ENCODE measurements around the gene UFM1.
"Not testable (repeated sequence)": the region's sequence is repeated elsewhere in the genome, so short reads cannot be mapped to it uniquely, and the experiment has no call there.

Gene UFM1

GRCh38 chr13:38349390-38350113 lies at the start of gene UFM1:
TSS of gene UFM1 (plus strand) at chr13:38349851. CDS start at chr13:38349920, 69 bp downstream.
- DNase-seq, result peak; percentile 98

DNA sequence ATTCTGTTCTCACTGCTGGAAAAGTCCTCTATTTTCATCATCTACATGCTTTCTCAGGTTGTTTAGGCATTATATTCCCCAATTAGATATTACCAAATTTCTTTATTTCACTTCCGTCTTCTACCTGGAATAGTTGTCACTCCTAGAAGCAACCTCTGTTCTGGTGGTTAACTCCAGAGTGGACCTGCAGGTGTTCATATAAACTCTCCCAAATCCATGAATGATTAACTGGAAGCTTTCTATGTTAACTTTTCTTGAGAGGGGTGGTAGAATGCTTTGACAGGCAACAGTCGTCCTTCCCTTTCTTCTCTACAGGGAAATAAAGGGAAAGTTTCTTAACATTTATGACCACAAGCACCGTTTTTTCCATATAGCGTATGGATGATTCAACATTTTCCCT lies 48.4 kb upstream of the UFM1 start:
- no peak for DNase-seq

DNA sequence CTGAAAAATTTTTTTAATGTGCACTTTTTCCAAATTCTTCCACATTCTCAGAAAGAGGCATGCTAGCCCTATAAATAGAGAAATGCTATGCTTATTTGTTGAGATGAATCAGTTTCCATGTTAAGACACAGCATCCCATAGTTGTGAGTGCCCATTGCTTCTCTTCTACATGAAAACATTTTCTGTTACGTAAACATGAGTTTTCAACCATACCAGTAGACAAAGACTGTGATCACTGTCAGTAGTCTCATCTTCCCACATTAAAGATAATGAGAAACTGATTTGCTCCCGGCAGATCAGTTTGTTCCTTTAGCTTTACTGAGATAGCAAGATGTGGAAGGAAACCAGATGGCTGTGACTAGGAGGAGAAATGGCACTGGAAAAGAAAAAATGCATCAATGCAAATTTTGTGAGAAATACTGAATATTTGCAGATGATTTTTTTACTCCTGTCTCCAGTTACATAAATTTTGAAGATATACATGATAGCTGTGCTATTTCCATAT lies 45.8 kb upstream of the UFM1 start:
- no peak for DNase-seq

DNA sequence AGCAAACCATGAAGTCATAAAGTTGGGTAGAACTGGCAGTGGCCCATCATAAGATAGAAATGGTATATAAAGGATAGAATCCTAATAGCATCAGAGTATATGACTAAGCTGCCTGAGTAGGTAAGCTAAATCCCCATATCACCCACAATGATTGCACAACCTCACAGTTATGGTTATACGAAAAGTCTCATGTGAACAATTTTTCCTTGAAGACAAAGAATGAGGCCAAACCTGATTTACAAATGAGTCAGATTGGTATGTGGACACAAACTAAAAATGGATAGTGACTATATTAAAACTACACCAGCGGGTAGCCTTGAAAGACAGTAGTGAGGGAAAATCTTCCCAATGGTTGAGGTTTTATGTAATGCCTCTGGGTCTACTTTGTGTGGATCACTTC lies 40.9 kb upstream of the UFM1 start:
- no peak for DNase-seq

- DNase-seq, result no peak
These were observed 40.3 kb upstream of the UFM1 start for GRCh38 chr13:38309397-38309796.

GRCh38 chr13:38311175-38311574 lies 38.5 kb upstream of the UFM1 start:
- DNase-seq, result not testable (repeated sequence)

DNA sequence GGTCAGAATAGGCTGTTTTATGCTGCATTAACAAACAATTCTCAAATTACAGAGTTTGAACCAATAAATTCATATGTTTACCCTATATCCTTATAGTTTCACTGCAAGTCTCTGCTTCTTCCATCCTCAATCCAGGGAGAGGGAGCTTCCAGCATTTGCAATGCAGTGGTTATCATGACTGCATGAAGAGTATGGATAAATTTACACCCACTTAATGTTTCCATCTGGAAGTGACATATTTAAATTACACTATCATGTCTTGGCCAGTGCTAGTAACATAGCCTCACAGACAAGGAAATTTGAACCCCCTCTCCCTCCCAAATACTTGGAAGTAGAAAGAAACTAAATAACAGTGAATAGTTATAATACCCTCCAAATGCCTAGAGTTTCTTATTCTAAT lies 33.5 kb upstream of the UFM1 start:
- no peak for DNase-seq

GRCh38 chr13:38321654-38322053 lies 28.0 kb upstream of the UFM1 start:
- no peak for DNase-seq

- no peak for DNase-seq
These were observed 24.2 kb upstream of the UFM1 start for GRCh38 chr13:38325426-38325825.

DNA sequence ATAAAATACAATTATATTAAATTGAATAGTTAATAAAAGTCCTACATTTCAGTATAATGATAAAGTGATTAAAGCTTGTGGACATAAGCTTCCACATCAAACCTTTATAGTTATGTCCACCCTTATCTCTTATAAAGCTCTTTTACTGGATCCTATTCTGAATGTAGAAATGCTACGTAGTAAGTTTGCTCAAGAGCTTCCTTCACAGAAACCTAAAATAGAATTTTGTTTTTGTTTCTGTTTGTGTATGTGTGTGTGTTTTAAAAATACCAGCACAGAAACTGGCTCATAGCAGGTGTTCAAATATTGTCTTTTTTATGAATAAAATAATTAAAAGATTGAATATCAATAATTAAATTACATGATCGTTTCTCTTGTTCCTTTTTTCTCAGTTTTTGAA lies 21.0 kb upstream of the UFM1 start:
- no peak for DNase-seq

DNA sequence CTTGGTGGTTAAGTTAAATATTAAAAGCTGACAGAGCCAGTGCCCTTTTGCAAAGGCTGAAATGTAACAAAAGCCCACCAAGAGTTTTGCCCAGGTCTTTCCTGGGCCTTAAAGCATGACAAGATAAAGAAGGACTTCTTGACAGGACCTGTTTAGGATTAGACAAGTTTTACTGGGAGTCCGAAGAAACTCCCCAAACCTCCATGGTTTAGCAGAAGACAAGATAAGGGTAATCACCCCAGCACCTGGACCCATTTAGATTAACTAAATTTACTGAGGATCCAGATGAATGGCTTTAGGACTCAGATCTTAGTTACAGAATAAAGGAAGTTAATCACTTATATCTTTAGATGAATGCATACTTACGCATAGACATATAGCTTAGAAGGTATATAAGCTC lies 14.8 kb upstream of the UFM1 start:
- no peak for DNase-seq

- DNase-seq, result no peak
These were observed 11.6 kb upstream of the UFM1 start for GRCh38 chr13:38338089-38338488.

DNA sequence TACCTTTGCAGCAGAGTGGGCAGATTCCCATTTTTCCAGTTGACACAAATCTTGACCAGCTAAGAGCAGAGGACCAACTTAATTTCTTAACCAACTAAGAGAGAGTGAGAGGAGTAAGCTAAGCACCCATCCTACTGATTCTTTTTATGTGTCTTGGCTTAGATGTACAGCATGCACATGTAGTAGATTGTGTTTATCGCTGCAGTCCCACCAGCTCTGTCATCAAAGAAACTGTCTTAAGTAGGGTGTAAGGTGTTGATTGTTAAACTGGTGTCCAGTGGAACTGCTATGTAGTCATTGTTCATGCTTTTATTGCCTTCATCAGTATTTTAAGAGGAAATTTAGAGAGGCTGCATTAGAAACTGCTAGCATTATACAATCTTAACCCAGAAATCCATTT lies 9.0 kb upstream of the UFM1 start:
- no peak for DNase-seq

DNA sequence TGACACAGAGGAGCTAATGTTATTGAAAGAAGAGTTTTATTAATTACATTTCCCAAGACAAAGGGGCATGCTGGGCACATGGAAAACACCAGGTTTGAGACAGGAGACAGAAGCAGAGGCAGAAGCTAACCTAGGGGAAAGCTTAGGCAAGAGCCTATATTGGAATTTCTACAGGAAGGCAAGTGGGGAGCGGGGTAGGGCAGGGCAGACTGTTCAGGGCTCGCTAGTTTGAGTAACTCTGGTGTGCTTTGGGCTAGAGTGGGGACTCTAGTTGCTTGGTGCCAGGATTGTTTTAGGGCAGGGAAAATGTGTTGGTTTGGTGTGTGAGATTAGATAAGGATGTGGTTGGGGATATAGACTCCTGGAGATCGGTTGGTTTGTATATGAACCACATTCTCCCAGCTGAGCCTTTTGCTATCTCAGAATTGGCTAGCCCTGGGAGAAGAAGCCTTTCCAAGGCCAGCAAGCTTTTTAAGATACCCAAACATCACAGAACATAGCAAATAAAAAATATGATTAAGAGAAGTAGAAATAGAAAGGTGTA lies 8.4 kb upstream of the UFM1 start:
- no peak for DNase-seq

GRCh38 chr13:38346764-38347163 lies 2.9 kb upstream of the UFM1 start:
- DNase-seq, result no peak

- peak; percentile 57 for DNase-seq
These were observed 726 bp upstream of the UFM1 start for GRCh38 chr13:38348861-38349389.

- DNase-seq, result peak; percentile 40
These were observed 515 bp downstream of the UFM1 start for GRCh38 chr13:38350114-38350617.

DNA sequence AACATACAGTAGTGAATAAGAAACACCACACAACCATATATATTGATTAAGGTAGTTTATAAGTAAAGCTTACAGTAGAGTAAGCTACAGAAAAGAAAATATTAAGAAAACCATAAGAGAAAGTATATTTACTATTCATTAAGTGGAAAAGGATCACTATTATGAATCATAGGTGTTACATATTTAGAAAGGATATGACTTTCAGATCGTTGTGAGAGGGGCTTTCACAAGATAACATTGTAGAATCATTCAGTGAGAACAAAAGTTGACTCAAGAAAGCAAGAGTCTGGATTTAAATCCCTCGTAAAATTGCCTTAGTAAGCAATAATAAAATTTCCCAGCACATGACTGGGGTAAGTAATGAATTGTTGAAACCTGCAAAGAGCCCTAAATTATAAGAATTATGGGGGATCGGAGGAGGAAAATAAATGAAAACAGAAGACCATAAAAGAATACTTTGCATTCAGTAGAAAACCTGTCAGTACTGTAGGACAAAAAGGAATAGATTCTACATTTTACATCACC lies 6.0 kb downstream of the UFM1 start:
- DNase-seq, result no peak

- DNase-seq, result no peak
These were observed 9.0 kb downstream of the UFM1 start for GRCh38 chr13:38358684-38359083.

GRCh38 chr13:38361542-38362262 lies 12.1 kb downstream of the UFM1 start:
- no peak for DNase-seq

- no peak for DNase-seq
These were observed 13.6 kb downstream of the UFM1 start for GRCh38 chr13:38363219-38363618.

DNA sequence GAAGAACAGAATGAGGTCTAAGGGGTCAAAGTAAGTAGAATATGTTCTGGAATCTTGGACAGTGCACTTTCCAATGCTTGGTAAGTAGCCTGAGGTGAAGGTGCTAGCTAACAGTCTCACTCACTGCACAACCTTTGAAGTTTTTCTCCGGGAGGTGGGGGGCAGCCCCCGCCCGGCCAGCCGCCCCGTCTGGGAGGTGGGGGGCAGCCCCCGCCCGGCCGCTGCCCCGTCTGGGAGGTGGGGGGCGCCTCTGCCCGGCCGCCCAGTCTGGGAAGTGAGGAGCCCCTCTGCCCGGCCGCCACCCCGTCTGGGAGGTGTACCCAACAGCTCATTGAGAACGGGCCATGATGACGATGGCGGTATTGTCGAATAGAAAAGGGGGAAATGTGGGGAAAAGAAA lies 14.1 kb downstream of the UFM1 start:
- DNase-seq, result not testable (repeated sequence)

DNA sequence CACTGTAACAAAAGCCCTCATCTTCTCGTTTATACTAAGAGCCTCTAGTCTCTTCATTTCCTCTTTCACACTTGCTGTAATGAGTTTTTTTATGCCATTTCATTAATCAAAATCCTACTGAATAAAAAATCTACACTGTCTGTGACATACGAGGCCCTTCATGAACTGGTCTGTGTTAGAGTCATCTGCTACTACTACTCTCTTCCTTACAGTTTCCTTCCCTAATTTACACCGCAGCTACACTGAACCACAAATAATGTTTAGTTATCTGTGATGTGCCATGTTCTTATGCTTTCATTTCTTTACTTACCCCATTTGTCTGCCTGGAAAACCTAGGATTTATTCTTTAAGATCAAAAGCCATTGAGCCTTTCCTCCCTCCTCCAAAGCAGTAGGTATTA lies 16.0 kb downstream of the UFM1 start:
- no peak for DNase-seq

All from kidney glomerular epithelial cell (primary cell).